ENCODE results near the gene MEIS3.
"Not testable (repeated sequence)": the region's sequence is repeated elsewhere in the genome, so short reads cannot be mapped to it uniquely, and the experiment has no call there.

MEIS3 gene

DNA sequence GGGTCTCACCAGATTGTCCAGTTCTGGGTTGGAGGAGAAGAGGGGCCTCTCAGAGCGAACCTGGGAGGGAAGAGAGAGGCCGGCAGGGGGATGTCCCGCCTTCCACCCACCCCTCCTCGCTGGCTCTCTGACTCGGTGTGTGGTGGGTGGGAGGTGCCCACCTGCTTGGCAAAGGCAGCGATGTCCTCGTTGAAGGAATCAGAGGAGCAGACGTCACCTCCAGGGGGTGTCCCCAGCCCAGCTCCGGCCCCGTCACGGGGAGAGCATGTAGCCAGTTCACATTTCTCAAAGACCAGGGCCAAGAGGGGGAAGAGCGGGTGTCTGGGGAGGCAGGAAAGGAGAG, 2.7 kb downstream of the MEIS3 start:
- H3K27me3 ChIP-seq (ENCODE audit: insufficient read depth, poor library complexity, severe bottlenecking), result peaks cover 67% of the 10 kb centered on the region
- DNase-seq (ENCODE audit: low read depth in 1 of 2, low spot score in 1 of 2), result no peak

DNA sequence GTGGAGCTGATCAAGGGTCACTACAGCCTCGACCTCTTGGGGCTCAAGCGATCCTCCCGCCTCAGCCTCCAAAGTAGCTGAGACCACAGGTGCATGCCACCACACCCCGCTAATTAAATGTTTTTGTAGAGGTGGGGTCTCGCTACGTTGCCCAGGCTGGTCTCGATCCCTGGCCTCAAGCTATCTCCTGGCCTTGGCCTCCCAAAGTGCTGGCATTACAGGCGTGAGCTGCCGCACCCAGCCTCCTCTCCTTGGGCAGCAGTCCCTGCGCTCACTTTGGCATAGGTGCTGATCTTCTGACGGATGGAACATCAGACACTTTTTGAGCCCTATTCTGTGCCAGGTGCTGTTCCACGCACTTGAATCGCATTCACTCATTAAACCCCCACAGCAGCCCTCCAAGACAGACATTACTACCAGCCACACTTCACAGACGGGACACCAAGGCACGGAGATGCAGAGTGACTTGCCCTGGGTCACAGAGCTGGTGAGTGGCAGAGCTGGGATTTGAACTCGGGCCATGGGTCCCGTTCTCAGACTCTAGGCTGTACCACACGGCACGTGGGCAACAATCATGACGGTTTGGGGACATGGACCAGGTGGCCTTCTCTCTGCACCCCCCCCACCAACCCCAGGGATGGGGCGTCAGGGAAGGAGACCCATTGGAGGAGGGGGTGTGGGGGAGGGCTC, 3.2 kb downstream of the MEIS3 start:
- no peak for DNase-seq (ENCODE audit: low read depth in 1 of 2, low spot score in 1 of 2)
- TF ChIP-seq, protein P1, sequence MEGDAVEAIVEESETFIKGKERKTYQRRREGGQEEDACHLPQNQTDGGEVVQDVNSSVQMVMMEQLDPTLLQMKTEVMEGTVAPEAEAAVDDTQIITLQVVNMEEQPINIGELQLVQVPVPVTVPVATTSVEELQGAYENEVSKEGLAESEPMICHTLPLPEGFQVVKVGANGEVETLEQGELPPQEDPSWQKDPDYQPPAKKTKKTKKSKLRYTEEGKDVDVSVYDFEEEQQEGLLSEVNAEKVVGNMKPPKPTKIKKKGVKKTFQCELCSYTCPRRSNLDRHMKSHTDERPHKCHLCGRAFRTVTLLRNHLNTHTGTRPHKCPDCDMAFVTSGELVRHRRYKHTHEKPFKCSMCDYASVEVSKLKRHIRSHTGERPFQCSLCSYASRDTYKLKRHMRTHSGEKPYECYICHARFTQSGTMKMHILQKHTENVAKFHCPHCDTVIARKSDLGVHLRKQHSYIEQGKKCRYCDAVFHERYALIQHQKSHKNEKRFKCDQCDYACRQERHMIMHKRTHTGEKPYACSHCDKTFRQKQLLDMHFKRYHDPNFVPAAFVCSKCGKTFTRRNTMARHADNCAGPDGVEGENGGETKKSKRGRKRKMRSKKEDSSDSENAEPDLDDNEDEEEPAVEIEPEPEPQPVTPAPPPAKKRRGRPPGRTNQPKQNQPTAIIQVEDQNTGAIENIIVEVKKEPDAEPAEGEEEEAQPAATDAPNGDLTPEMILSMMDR (IDR thresholded peaks at IDR 0.05; ENCODE audit: insufficient read depth, low read length), result no peak
- Histone ChIP-seq H3K27ac (replicated peaks) (no peak overlapping the region), H3K4me3 (replicated peaks; ENCODE audit: insufficient read depth, low read length) (no peak overlapping the region), H3K27me3 (ENCODE audit: insufficient read depth, poor library complexity, severe bottlenecking) (peaks cover 61% of the 10 kb centered on the region)

More for the DNA sequence above, 2.7 kb downstream of the MEIS3 start:
- H3K27ac ChIP-seq (replicated peaks), result no peak overlapping the region
- no peak overlapping the region for H3K4me3 ChIP-seq (replicated peaks; ENCODE audit: insufficient read depth, low read length)
- TF ChIP-seq POLR2AphosphoS5 (IDR thresholded peaks at IDR 0.05; ENCODE audit: low read depth), result no peak
- TF ChIP-seq, protein P2, sequence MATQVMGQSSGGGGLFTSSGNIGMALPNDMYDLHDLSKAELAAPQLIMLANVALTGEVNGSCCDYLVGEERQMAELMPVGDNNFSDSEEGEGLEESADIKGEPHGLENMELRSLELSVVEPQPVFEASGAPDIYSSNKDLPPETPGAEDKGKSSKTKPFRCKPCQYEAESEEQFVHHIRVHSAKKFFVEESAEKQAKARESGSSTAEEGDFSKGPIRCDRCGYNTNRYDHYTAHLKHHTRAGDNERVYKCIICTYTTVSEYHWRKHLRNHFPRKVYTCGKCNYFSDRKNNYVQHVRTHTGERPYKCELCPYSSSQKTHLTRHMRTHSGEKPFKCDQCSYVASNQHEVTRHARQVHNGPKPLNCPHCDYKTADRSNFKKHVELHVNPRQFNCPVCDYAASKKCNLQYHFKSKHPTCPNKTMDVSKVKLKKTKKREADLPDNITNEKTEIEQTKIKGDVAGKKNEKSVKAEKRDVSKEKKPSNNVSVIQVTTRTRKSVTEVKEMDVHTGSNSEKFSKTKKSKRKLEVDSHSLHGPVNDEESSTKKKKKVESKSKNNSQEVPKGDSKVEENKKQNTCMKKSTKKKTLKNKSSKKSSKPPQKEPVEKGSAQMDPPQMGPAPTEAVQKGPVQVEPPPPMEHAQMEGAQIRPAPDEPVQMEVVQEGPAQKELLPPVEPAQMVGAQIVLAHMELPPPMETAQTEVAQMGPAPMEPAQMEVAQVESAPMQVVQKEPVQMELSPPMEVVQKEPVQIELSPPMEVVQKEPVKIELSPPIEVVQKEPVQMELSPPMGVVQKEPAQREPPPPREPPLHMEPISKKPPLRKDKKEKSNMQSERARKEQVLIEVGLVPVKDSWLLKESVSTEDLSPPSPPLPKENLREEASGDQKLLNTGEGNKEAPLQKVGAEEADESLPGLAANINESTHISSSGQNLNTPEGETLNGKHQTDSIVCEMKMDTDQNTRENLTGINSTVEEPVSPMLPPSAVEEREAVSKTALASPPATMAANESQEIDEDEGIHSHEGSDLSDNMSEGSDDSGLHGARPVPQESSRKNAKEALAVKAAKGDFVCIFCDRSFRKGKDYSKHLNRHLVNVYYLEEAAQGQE (IDR thresholded peaks at IDR 0.05; ENCODE audit: insufficient replicate concordance, low read depth), result no peak
- TF ChIP-seq, protein P1 (IDR thresholded peaks at IDR 0.05; ENCODE audit: insufficient read depth, low read length), result no peak
- no peak for TF ChIP-seq GABPA (IDR thresholded peaks at IDR 0.05; ENCODE audit: low read depth)
- no peak for TF ChIP-seq SPI1 (IDR thresholded peaks at IDR 0.05; ENCODE audit: borderline replicate concordance, low read depth)

DNA sequence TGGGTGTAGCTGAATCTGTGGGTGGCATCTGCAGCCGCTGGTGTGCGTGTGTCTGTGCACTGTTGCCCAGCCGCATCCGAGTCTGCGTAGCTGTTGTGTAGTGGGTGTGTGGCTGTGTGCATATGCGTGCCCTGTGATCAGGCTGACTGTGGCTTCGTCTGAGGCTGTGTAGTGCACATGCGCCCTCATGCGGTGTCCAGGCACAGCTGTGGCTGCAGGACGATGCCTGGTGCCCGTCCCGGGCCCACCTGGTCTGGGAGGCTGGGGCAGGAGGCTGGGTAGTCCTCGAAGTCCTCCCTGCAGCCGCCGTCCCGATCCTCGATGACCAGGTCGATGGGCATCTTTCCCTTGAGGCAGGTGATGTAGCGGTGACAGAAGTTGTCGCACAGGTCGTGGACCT, 4.9 kb downstream of the MEIS3 start:
- Histone ChIP-seq H3K27me3 (ENCODE audit: insufficient read depth, poor library complexity, severe bottlenecking) (peaks cover 46% of the 10 kb centered on the region), H3K27ac (replicated peaks) (no peak overlapping the region), H3K4me3 (replicated peaks; ENCODE audit: insufficient read depth, low read length) (no peak overlapping the region)
- TF ChIP-seq, protein P1 (IDR thresholded peaks at IDR 0.05; ENCODE audit: insufficient read depth, low read length), result peak; percentile 41
- TF ChIP-seq GABPA (IDR thresholded peaks at IDR 0.05; ENCODE audit: low read depth), result no peak
- peak in 1 of 2 experiments; percentile 63 for DNase-seq (ENCODE audit: low read depth in 1 of 2, low spot score in 1 of 2)

DNA sequence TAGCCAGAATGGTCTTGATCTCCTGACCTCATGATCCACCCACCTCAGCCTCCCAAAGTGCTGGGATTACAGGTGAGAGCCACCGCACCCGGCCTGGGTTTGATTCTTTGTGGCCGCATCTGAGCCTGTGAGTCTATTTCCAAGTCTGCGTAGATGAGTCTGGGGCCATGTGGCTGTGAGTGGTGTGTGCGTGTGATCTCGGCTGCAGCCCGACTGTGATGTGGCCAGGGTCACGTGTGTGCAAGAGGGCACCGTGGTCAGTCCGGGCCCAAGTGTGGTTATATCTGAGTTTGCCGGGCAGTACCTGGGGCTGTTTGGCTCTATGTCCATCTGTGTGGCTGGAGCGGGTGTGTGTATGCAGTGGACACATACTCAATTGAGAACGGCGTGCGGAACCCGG, 5.4 kb downstream of the MEIS3 start:
- TF ChIP-seq, protein P1 (IDR thresholded peaks at IDR 0.05; ENCODE audit: insufficient read depth, low read length), result no peak
- TF ChIP-seq SPI1 (IDR thresholded peaks at IDR 0.05; ENCODE audit: borderline replicate concordance, low read depth), result no peak
- TF ChIP-seq, protein P2 (IDR thresholded peaks at IDR 0.05; ENCODE audit: insufficient replicate concordance, low read depth), result no peak
- H3K27ac ChIP-seq (replicated peaks), result no peak overlapping the region
- H3K4me3 ChIP-seq (replicated peaks; ENCODE audit: insufficient read depth, low read length), result no peak overlapping the region
- no peak for DNase-seq (ENCODE audit: low read depth in 1 of 2, low spot score in 1 of 2)
- H3K27me3 ChIP-seq (ENCODE audit: insufficient read depth, poor library complexity, severe bottlenecking), result peaks cover 46% of the 10 kb centered on the region

DNA sequence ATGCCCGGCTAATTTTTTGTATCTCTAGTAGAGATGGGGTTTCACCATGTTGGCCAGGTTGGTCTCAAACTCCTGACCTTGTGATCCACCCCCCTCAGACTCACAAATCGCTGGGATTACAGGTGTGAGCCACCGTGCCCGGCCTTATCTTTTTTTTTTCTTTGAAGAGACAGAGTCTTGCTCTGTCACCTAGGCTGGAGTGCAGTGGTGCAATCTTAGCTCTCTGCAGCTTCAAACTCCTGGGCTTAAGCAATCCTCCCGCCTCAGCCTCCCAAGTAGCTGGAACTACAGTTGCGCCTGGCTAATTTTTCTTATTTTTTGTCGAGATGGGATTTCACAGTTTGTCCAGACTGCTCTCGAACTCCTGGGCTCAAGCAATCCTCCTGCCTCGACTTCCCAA, 7.6 kb downstream of the MEIS3 start:
- peaks cover 35% of the 10 kb centered on the region for H3K27me3 ChIP-seq (ENCODE audit: insufficient read depth, poor library complexity, severe bottlenecking)
- DNase-seq (ENCODE audit: low read depth in 1 of 2, low spot score in 1 of 2); H3K4me3 ChIP-seq (replicated peaks; ENCODE audit: insufficient read depth, low read length); H3K27ac ChIP-seq (replicated peaks): not testable (repeated sequence)

Data from HL-60 (cell line).